ENCODE data around the gene CACNA1B.

CACNA1B gene

GRCh38 chr9:138007918-138008841 is 130.6 kb downstream of the CACNA1B start:
- no peak overlapping the region for H3K27ac ChIP-seq (ENCODE audit: low read length)

GRCh38 chr9:138009016-138009802 is 131.6 kb downstream of the CACNA1B start:
- Histone ChIP-seq H3K27ac (ENCODE audit: low read length) (no peak overlapping the region), H3K9ac (ENCODE audit: low read length in 2 of 2) (no peak overlapping the region), H3K4me1 (ENCODE audit: control insufficient read depth, insufficient read depth, low read length) (no peaks in the 10 kb centered on the region), H3K27me3 (ENCODE audit: control insufficient read depth in 1 of 2, insufficient read depth in 2 of 2, low read length in 2 of 2) (no peaks in the 10 kb centered on the region), H3K4me3 (ENCODE audit: low read length in 2 of 2) (no peak overlapping the region), H3K36me3 (ENCODE audit: control insufficient read depth in 2 of 2, insufficient read depth in 2 of 2, low read length in 2 of 2) (no peaks in the 10 kb centered on the region), H3K9me3 (ENCODE audit: control insufficient read depth in 2 of 2, low read length in 2 of 2) (no peaks in the 10 kb centered on the region)

More at GRCh38 chr9:138007918-138008841, 130.6 kb downstream of the CACNA1B start:
- Histone ChIP-seq H3K4me3 (ENCODE audit: low read length in 2 of 2) (no peak overlapping the region), H3K27me3 (ENCODE audit: control insufficient read depth in 1 of 2, insufficient read depth in 2 of 2, low read length in 2 of 2) (peaks cover 0 to 2% of the 10 kb centered on the region in 2 donors), H3K4me1 (ENCODE audit: control insufficient read depth, insufficient read depth, low read length) (no peaks in the 10 kb centered on the region), H3K9ac (ENCODE audit: low read length in 2 of 2) (no peak overlapping the region), H3K36me3 (ENCODE audit: control insufficient read depth in 2 of 2, insufficient read depth in 2 of 2, low read length in 2 of 2) (no peaks in the 10 kb centered on the region), H3K9me3 (ENCODE audit: control insufficient read depth in 2 of 2, low read length in 2 of 2) (no peaks in the 10 kb centered on the region)

GRCh38 chr9:138009803-138010690 is 132.5 kb downstream of the CACNA1B start:
- H3K9me3 ChIP-seq (ENCODE audit: control insufficient read depth in 2 of 2, low read length in 2 of 2), result no peaks in the 10 kb centered on the region
- no peak overlapping the region for H3K9ac ChIP-seq (ENCODE audit: low read length in 2 of 2)
- H3K27me3 ChIP-seq (ENCODE audit: control insufficient read depth in 1 of 2, insufficient read depth in 2 of 2, low read length in 2 of 2), result no peaks in the 10 kb centered on the region
- no peak overlapping the region for H3K27ac ChIP-seq (ENCODE audit: low read length)
- H3K36me3 ChIP-seq (ENCODE audit: control insufficient read depth in 2 of 2, insufficient read depth in 2 of 2, low read length in 2 of 2), result no peaks in the 10 kb centered on the region
- no peak overlapping the region for H3K4me3 ChIP-seq (ENCODE audit: low read length in 2 of 2)
- H3K4me1 ChIP-seq (ENCODE audit: control insufficient read depth, insufficient read depth, low read length), result no peaks in the 10 kb centered on the region

- H3K9ac ChIP-seq (ENCODE audit: low read length in 2 of 2), result no peak overlapping the region
- H3K36me3 ChIP-seq (ENCODE audit: control insufficient read depth in 2 of 2, insufficient read depth in 2 of 2, low read length in 2 of 2), result no peaks in the 10 kb centered on the region
- no peaks in the 10 kb centered on the region for H3K9me3 ChIP-seq (ENCODE audit: control insufficient read depth in 2 of 2, low read length in 2 of 2)
- H3K4me3 ChIP-seq (ENCODE audit: low read length in 2 of 2), result no peak overlapping the region
- no peaks in the 10 kb centered on the region for H3K27me3 ChIP-seq (ENCODE audit: control insufficient read depth in 1 of 2, insufficient read depth in 2 of 2, low read length in 2 of 2)
- no peaks in the 10 kb centered on the region for H3K4me1 ChIP-seq (ENCODE audit: control insufficient read depth, insufficient read depth, low read length)
- no peak overlapping the region for H3K27ac ChIP-seq (ENCODE audit: low read length)
Observed at GRCh38 chr9:138010861-138011260, 133.3 kb downstream of the CACNA1B start.

- Histone ChIP-seq H3K27me3 (ENCODE audit: control insufficient read depth in 1 of 2, insufficient read depth in 2 of 2, low read length in 2 of 2) (peaks cover 0 to 2% of the 10 kb centered on the region in 2 donors), H3K4me1 (ENCODE audit: control insufficient read depth, insufficient read depth, low read length) (no peaks in the 10 kb centered on the region), H3K4me3 (ENCODE audit: low read length in 2 of 2) (no peak overlapping the region), H3K27ac (ENCODE audit: low read length) (no peak overlapping the region), H3K36me3 (ENCODE audit: control insufficient read depth in 2 of 2, insufficient read depth in 2 of 2, low read length in 2 of 2) (no peaks in the 10 kb centered on the region), H3K9me3 (ENCODE audit: control insufficient read depth in 2 of 2, low read length in 2 of 2) (no peaks in the 10 kb centered on the region), H3K9ac (ENCODE audit: low read length in 2 of 2) (no peak overlapping the region)
Observed at GRCh38 chr9:138011951-138012500, 134.4 kb downstream of the CACNA1B start.

- no peak overlapping the region for H3K27ac ChIP-seq (ENCODE audit: low read length)
- no peak overlapping the region for H3K4me3 ChIP-seq (ENCODE audit: low read length in 2 of 2)
- peaks cover 0 to 5% of the 10 kb centered on the region in 2 donors for H3K27me3 ChIP-seq (ENCODE audit: control insufficient read depth in 1 of 2, insufficient read depth in 2 of 2, low read length in 2 of 2)
- H3K9me3 ChIP-seq (ENCODE audit: control insufficient read depth in 2 of 2, low read length in 2 of 2), result no peaks in the 10 kb centered on the region
- H3K36me3 ChIP-seq (ENCODE audit: control insufficient read depth in 2 of 2, insufficient read depth in 2 of 2, low read length in 2 of 2), result no peaks in the 10 kb centered on the region
- no peak overlapping the region for H3K9ac ChIP-seq (ENCODE audit: low read length in 2 of 2)
- no peaks in the 10 kb centered on the region for H3K4me1 ChIP-seq (ENCODE audit: control insufficient read depth, insufficient read depth, low read length)
Observed at GRCh38 chr9:138013273-138013672, 135.7 kb downstream of the CACNA1B start.

GRCh38 chr9:138013836-138014562 is 136.4 kb downstream of the CACNA1B start:
- Histone ChIP-seq H3K36me3 (ENCODE audit: control insufficient read depth in 2 of 2, insufficient read depth in 2 of 2, low read length in 2 of 2) (no peaks in the 10 kb centered on the region), H3K4me3 (ENCODE audit: low read length in 2 of 2) (no peak overlapping the region), H3K27me3 (ENCODE audit: control insufficient read depth in 1 of 2, insufficient read depth in 2 of 2, low read length in 2 of 2) (peaks cover 0 to 5% of the 10 kb centered on the region in 2 donors), H3K9me3 (ENCODE audit: control insufficient read depth in 2 of 2, low read length in 2 of 2) (no peaks in the 10 kb centered on the region), H3K9ac (ENCODE audit: low read length in 2 of 2) (no peak overlapping the region), H3K27ac (ENCODE audit: low read length) (no peak overlapping the region), H3K4me1 (ENCODE audit: control insufficient read depth, insufficient read depth, low read length) (no peaks in the 10 kb centered on the region)

- no peaks in the 10 kb centered on the region for H3K4me1 ChIP-seq (ENCODE audit: control insufficient read depth, insufficient read depth, low read length)
- H3K27me3 ChIP-seq (ENCODE audit: control insufficient read depth in 1 of 2, insufficient read depth in 2 of 2, low read length in 2 of 2), result peaks cover 0 to 5% of the 10 kb centered on the region in 2 donors
- no peaks in the 10 kb centered on the region for H3K36me3 ChIP-seq (ENCODE audit: control insufficient read depth in 2 of 2, insufficient read depth in 2 of 2, low read length in 2 of 2)
- H3K9me3 ChIP-seq (ENCODE audit: control insufficient read depth in 2 of 2, low read length in 2 of 2), result no peaks in the 10 kb centered on the region
- H3K27ac ChIP-seq (ENCODE audit: low read length), result no peak overlapping the region
- H3K4me3 ChIP-seq (ENCODE audit: low read length in 2 of 2), result no peak overlapping the region
- no peak overlapping the region for H3K9ac ChIP-seq (ENCODE audit: low read length in 2 of 2)
Observed at GRCh38 chr9:138014563-138014945, 137.0 kb downstream of the CACNA1B start.

GRCh38 chr9:138015021-138015829 is 137.6 kb downstream of the CACNA1B start:
- H3K27ac ChIP-seq (ENCODE audit: low read length), result no peak overlapping the region
- no peaks in the 10 kb centered on the region for H3K9me3 ChIP-seq (ENCODE audit: control insufficient read depth in 2 of 2, low read length in 2 of 2)
- H3K36me3 ChIP-seq (ENCODE audit: control insufficient read depth in 2 of 2, insufficient read depth in 2 of 2, low read length in 2 of 2), result no peaks in the 10 kb centered on the region
- peaks cover 0 to 5% of the 10 kb centered on the region in 2 donors for H3K27me3 ChIP-seq (ENCODE audit: control insufficient read depth in 1 of 2, insufficient read depth in 2 of 2, low read length in 2 of 2)
- no peaks in the 10 kb centered on the region for H3K4me1 ChIP-seq (ENCODE audit: control insufficient read depth, insufficient read depth, low read length)
- H3K9ac ChIP-seq (ENCODE audit: low read length in 2 of 2), result no peak overlapping the region
- no peak overlapping the region for H3K4me3 ChIP-seq (ENCODE audit: low read length in 2 of 2)

All from stomach smooth muscle (tissue), 2 donors.